GM12892 (cell line): ENCODE measurements around the gene PALS1.
"Not testable (repeated sequence)": the region's sequence is repeated elsewhere in the genome, so short reads cannot be mapped to it uniquely, and the experiment has no call there.

Experiments
- DNase-seq: peaks from one replicate; pipeline ENCODE4 v3.0.0; 2011; ENCODE audit not compliant: insufficient read length
- FAIRE-seq: peaks from 2 replicates; lab custom pipeline; 2011; peaks lifted over from hg19 to GRCh38; lab: Jason Lieb, UNC
- POLR2A ChIP-seq: IDR thresholded peaks from 2 replicates; pipeline ENCODE4 v1.6.1; 2011; ENCODE audit warnings: low read depth, low read length, control low read depth
- POLR2AphosphoS5 ChIP-seq: IDR thresholded peaks from 2 replicates; pipeline ENCODE4 v1.6.1; 2011; ENCODE audit warnings: low read depth, low read length, control low read depth
- TAF1 ChIP-seq: IDR thresholded peaks from 2 replicates; pipeline ENCODE4 v1.6.1; 2011; ENCODE audit warnings: low read depth, mild to moderate bottlenecking, control low read depth, low read length, borderline replicate concordance

Gene PALS1

GRCh38 chr14:67263499-67264149 is 22.4 kb downstream of the PALS1 start:
- no peak for DNase-seq
- TF ChIP-seq POLR2AphosphoS5 (no peak), POLR2A (no peak), TAF1 (no peak)
- no peak for FAIRE-seq

- no peak for FAIRE-seq
- TF ChIP-seq POLR2AphosphoS5, result no peak
- no peak for TF ChIP-seq POLR2A
- no peak for TF ChIP-seq TAF1
- DNase-seq, result no peak
Observed at GRCh38 chr14:67265131-67265530, 23.9 kb downstream of the PALS1 start.

- no peak for TF ChIP-seq POLR2A
- no peak for TF ChIP-seq POLR2AphosphoS5
- no peak for TF ChIP-seq TAF1
- DNase-seq, result no peak
- no peak for FAIRE-seq
Observed at GRCh38 chr14:67267576-67268328, 26.5 kb downstream of the PALS1 start.

DNA sequence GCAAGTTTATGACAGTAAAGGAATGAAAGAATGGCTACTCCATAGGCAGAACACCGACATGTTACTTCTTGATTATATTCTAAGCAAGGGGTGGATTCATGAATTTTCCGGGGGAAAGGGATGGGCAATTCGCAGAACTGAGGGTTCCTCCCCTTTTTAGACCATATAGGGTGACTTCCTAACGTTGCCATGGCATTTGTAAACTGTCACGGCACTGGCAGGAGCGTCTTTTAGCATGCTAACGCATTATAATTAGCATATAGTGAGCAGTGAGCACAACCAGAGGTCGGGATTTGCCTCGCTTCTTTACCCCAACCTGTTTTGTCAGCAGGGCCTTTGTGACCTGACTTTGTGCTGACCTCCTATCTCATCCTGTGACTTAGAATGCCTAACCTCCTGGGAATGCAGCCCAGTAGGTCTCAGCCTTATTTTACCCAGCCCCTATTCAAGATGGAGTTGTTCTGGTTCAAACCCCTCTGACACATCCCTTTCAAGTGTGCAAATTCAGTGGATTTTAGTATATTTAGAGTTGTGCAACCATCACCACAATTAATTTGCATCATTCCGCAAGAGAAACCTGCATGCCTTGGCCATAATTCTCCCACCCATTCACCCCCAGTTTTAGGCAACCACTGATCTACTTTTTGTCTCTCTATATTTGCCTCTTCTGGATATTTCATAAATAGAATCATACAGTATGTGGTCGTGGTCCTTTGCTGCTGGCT is 27.4 kb downstream of the PALS1 start:
- DNase-seq (no peak), FAIRE-seq (no peak)
- TF ChIP-seq POLR2A, result no peak

- TF ChIP-seq TAF1 (no peak), POLR2A (no peak), POLR2AphosphoS5 (no peak)
- DNase-seq (no peak), FAIRE-seq (no peak)
Observed at GRCh38 chr14:67269298-67270060, 28.2 kb downstream of the PALS1 start.

DNA sequence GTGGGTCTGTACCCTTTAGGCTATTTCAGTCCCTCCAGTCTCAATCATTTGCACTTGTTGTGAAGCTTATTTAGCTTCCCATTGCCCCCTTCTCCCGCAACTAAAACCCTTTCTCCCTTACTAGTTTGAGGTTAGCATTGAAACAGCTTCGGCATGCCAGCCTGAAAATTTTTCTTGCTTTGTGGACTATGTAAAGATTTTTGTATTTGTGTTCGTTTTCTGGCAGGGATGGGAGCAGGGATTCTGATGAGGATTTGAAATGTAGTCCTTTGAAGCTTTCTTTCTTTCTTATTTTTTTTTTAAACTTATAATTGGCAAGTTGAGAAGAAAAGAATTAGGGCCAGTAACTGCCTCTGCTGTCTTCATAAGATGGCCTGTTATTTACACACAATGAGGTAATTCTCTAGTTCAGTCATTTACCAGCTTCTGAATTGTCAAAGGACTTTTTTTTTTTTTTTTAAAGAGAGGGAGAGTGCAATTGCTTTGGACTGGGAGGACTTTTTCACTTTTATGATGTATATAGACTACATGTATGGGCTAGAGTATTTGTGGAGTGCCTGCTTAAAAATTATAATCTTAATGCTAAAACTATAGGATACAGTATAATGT is 29.0 kb downstream of the PALS1 start:
- TF ChIP-seq TAF1 (no peak), POLR2A (no peak), POLR2AphosphoS5 (no peak)
- DNase-seq, result no peak
- FAIRE-seq, result no peak

- no peak for TF ChIP-seq TAF1
- TF ChIP-seq POLR2A, result no peak
- TF ChIP-seq POLR2AphosphoS5, result no peak
- DNase-seq (no peak), FAIRE-seq (no peak)
Observed at GRCh38 chr14:67270933-67271332, 29.7 kb downstream of the PALS1 start.

DNA sequence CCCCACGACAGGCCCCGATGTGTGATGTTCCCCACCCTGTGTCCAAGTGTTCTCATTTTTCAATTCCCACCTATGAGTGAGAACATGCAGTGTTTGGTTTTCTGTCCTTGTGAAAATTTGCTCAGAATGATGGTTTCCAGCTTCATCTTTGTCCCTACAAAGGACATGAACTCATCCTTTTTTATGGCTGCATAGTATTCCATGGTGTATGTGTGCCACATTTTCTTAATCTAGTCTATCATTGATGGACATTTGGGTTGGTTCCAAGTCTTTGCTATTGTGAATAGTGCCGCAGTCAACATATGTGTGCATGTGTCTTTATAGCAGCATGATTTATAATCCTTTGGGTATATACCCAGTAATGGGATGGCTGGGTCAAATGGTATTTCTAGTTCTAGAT is 32.0 kb downstream of the PALS1 start:
- not testable (repeated sequence) for FAIRE-seq, DNase-seq

GRCh38 chr14:67276131-67276530 is 34.9 kb downstream of the PALS1 start:
- no peak for DNase-seq
- FAIRE-seq, result no peak
- TF ChIP-seq POLR2A, result no peak
- no peak for TF ChIP-seq TAF1
- no peak for TF ChIP-seq POLR2AphosphoS5

GRCh38 chr14:67280506-67280905 is 39.3 kb downstream of the PALS1 start:
- no peak for FAIRE-seq
- TF ChIP-seq POLR2A (no peak), TAF1 (no peak), POLR2AphosphoS5 (no peak)

GRCh38 chr14:67285876-67286452 is 44.7 kb downstream of the PALS1 start:
- DNase-seq (no peak), FAIRE-seq (peak; percentile 9)
- no peak for TF ChIP-seq POLR2A
- no peak for TF ChIP-seq TAF1
- TF ChIP-seq POLR2AphosphoS5, result no peak

More at GRCh38 chr14:67280506-67280905, 39.3 kb downstream of the PALS1 start:
- no peak for DNase-seq
